HG02852 (cell line): Measurements from ENCODE around the gene CBARP.

Experiments
- ATAC-seq: cut with Tn5 transposase; IDR thresholded peaks from one replicate; pipeline ENCODE4 v1.9.1; 2021; ENCODE audit warnings: mild to moderate bottlenecking, moderate library complexity; ENCODE audit not compliant: unreplicated experiment

CBARP gene, protein sequence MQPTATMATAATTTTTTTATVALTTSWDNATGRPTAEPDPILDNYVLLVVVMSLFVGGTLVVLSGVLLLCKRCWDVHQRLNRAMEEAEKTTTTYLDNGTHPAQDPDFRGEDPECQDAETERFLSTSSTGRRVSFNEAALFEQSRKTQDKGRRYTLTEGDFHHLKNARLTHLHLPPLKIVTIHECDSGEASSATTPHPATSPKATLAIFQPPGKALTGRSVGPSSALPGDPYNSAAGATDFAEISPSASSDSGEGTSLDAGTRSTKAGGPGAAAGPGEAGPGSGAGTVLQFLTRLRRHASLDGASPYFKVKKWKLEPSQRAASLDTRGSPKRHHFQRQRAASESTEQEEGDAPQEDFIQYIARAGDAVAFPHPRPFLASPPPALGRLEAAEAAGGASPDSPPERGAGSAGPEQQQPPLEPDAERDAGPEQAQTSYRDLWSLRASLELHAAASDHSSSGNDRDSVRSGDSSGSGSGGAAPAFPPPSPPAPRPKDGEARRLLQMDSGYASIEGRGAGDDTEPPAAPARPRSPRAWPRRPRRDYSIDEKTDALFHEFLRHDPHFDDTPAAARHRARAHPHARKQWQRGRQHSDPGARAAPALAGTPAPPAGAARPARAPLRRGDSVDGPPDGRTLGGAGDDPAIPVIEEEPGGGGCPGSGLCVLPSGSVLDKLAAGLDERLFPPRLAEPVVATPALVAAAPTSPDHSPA

DNA sequence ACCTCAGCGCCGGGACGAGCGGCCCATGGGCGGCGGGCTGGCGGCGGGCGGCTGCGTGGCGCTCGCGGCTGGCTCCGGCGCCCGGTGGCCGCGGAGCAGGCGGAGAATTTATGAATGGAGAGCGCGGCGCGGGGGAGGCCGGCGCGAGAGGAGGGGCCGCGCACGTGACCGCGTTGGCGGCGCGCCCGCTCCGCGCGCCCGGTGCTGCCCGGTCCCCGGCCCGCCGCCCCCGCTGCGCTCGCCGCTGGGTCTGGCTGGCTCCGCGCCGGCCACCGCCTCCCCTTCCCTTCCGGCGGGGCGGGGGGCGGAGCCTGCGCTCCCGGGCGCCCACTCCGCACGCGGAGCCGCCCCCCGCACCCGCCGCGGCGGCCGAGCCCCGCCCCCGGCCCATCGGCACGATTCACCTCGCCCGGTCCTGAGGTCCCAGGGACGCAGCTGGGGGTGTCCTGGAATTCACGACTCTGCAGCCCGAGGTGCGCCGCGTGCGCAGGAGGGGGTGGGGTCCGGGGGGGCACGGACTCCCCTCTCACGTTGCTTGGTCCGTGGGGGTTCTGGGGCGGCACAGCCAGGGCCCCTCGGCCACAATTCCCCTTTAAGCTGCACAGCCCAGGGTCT is at the start of gene CBARP:
TSS of gene CBARP (minus strand) at position 252 of the 615 bp plus-strand sequence. CDS start 1,905 bp downstream, outside the sequence.
- ATAC-seq = no peak

DNA sequence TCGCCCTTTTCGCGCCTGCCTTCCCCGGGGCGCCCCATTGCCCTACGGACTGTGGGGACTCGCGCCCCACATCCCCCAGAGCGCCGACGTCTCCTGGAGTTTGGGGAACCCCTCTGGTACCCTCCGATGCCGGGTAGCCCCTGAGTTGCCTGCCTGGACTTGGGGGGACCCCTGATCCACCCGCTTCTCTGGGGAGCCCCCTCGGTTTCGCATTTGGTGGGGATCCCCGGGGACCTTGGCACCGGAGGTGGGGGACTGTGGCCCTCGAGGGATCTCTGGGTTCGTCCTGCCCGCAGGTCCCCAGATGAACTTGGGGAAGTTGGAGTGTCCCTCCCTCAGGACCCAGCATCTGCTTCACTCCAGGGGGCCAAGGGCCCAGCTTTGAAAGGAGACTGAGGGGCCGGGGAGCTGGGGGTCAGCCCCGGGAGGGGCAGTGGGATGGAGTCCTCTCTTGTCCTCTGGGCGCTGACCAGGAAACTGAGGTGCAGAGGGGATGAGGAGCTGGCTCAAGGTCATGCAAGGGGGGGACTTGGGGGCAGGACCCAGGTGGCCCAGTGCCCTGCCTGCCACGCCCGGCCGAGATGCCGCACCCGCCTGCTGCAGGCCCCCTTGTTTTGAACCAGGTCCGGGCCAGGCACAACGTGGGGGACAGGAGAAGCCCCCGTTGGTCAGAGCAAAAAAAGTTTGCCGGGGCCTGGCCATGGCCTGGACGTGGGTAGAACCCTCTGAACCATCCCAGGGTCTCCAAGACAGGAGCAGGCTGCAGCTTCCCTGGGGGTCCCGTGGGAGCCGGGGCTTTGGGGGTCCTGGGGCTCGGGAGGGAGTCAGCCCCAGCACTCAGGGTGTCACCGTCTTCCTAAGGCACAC is 48.9 kb upstream of the CBARP start:
- no peak for ATAC-seq

DNA sequence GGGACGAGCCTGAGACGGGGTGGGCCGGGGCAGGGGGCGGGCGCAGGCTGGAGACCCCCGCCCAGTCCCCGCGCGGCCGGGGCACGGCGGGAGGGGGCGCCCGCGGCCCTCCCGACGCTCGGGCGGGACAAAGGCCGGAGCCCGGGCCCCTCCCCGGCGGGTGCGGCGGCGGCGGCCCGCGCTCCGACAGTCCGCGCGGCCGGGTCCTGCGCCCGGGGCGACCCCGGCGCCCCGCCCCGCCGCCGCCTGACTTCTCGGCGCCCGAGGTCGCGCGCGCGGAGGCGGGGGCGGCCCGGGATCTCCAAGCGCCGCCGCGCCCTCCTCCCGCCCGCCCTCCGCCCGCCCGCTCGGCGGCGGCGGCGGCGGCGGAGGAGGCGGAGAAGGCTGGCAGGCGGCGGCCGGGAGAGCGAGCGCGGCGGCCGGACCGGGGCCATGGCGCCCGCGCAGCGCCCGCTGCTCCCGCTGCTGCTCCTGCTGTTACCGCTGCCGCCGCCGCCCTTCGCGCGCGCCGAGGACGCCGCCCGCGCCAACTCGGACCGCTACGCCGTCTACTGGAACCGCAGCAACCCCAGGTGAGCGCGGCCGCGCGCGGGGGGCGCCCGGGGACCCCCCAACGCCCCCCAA is 48.0 kb upstream of the CBARP start, which contains the start of gene EFNA2:
TSS of gene EFNA2 (plus strand) at position 137 of the 624 bp plus-strand sequence. CDS start at position 433, 296 bp downstream.
- ATAC-seq = no peak

DNA sequence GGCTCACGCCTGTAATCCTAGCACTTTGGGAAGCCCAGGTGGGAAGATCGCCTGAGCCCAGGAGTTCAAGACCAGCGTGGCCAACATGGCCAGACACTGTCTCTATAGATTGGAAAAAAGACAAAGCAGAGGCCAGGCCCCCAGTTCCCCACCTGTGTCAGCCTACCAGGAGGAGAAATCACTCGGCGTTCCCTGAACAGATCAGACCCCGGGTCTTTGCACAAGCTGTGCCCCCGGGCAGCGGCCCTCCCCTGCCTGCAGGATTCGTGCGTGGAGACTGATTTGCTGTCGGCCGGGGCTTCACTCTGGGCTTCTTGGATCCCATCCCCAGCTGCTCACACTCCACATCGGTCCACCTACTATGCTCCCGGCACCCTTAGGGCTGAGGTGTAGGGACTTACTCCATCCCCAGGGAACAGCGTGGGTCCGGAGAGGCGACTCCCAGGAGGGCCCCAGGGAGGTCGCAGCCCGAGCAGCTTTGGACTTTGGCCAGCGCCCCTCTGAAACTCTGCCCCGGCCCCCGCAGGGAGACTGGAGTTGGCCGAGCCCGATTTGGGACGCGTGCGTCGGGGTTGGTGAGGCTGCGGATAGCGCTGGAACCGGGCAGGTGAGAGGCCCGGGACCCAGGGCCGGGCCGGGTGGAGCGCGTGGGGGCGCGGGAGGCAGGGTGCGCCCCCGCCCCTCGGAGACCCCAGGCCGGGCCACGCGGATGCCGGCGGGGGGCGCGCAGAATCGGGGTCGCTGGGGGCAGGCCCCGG is 47.4 kb upstream of the CBARP start:
- no peak for ATAC-seq

DNA sequence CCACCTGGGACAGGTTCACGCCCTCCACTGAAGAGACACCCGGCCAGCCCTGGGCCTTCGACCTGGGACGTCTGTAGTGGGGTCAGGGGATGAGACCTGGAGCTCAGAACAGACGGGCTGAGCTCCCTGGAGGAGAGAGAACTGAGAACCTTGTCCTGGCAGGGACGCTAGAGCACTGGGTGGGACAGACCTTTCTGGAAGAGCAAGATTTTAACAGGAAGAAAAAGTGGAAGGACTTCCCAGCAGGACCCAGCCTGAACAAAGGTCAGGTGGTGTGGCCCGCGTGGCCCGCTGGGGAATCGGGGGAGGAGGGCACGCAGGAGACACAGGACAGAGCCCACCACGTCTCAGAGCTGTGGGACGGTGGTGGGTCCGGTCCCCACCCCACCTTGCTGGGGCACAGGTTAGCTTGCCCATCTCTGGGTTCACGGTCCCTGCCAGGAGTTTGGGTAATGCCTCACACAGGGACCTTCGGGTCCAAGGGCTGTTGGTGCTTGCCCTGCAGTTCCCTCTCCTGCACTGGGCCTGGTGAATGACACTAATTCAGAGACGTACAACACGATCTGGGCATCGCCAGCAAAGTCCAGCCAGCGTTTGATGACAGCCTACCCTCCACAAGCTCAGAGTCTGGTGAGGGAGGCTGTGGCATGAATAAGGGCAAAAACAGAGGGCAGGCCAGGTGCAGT is 46.6 kb upstream of the CBARP start:
- ATAC-seq = no peak

DNA sequence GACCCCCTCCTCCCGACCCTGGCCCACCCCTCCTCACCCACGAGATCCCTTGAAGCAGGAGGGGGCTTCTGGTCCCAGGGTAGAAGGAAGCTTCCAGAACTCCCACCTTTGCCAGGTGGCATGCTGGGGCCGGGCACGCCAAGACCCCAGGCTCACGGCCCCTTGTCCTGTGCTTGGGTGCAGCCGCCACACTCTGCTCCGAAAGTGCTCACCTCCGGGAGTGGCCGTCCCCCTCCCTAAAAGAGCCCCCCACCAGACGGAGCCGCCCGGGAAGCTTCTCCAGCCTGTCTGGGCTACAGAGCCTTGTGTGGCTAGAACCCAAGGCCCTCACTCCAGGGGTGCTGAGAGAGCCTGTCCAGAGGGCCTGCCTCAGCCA is 46.1 kb upstream of the CBARP start:
- ATAC-seq = no peak

DNA sequence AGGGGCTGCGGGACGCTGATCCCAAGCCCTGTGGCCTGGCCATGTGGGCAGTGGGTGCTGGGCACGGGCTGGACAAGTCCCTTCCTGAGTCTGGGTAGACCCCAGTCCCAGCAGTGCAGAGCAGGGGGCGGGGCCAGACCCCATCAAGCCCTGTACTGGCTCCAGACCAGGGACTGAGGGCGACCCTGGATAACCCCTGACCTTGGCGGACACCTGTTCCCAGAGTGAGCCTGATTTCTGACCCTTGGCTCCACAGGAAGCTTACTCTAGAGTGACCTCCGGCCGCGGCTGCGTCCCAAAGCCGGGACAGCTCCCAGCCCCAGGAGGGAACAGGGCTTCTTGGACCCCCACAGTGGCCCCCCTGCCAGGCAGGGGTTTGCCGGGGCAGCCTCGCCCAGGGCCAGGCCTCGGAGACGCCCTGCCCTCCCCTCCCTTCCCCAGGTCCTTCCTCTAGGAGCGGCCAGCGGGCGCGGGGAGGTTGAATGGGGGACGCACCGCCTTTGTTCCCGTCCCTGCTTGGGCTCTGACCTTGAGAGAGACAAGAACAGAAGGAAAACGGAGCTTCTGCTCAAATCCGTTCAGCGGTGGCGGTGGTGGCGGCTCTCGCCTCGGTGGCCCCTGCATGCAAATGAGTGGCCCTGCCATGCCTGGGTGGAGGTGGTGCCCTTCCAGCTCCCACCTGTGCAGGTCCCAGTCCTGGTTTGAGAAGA is 45.6 kb upstream of the CBARP start:
- ATAC-seq = no peak

DNA sequence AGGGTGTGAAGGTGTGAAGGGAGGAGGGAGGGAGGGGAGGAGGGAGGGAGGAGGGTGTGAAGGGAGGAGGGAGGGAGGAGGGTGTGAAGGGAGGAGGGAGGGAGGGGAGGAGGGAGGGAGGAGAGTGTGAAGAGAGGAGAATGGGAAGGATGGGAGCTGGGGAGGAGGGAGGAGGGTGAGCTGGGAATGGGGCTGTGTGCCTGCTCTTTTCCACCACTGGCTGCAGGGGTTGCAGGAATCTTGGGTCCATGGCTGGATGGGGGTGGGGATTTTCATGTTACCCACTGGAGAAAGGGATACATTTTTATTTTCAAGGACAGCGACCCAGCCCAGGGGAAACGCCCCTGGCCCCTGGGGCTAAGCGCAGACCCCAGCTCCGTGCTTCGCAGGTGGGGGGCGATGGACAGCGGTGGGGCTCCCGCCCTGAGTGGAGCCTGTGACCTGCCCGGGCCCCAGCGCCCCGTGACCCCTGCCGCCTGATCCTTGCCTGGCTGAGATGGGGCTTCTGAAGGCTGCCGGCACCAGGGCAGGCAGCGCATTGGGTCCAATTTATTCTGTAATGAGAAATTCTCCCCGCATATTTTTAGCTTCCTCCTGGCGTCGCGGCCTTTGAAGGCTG is 44.9 kb upstream of the CBARP start:
- no peak for ATAC-seq

DNA sequence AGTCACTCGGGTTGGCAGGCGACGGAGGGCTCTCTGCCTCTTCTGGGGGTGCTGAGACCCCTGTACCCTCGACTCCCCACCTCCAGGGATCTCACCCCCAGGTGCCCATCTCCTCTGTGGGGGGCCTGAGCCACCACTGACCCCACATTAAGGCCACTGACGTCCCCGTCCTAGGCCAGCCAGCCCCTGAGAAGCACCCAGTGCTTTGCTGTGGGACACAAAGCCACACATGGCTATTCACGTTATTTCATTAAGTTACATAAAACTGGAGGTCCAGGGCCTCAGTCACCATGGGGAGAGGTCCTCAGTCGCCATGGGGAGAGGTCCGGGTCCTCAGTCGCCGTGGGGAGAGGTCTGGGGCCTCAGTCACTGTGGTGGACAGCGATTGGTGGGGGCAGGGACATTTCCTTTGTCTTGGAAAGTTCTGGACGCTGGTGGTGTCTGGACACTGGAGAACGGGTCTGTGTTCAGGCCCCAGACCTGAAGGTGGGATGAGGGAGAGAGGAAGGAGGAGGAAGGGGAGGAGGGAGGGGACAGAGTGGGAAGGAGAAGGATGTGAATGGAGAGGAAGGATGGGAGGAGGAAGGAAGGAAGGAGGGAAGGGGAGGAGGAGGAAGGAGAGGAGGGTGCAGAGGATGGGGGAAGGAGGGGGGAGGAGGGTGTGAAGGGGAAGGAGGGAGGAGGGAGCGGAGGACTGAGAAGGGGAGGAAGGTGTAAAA is 43.9 kb upstream of the CBARP start:
- no peak for ATAC-seq

DNA sequence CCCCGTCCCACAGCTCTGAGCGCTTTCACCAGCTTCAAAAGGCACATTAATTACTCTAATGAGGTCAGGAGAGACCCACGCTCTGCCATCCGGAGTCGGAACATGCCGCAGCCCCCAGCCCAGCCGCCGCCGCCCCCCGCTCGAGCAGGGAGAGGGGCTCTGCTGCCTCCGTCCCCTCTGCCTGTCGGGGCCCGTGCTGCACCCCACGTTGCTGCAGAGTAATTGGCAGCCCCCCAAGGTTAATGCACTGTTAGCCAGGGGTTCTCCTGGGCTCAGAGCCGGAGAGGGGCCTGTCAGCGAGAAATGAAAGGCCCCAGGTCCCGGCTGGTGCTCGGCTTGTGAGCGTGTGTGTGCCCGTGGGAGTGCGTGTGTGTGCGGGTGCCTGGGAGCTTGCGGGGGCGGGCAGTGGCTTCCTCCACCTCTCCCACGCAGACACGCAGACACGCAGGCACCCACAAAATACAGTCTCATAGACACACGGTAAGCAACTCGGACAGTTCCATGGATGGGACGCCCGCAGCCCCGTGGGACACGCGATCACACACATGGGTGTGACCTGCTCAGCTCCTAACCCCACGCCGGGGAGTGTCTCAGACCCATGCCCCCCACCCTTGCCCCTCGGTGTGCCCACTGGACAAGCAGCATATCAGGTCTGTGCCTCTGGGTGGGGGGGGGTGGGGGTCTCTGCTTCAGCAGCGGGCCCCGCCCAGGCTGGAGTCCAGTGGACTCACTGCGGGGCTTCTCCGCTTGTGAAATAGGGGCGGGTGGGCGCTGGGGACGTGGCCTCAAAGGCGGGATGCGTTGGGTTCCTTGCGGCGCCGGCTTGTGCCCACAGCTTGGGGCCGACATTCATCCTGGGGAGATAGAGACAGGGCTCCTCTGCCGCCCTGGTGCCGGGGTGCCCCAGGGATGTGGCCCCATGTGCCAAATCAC is 43.1 kb upstream of the CBARP start:
- ATAC-seq = no peak

DNA sequence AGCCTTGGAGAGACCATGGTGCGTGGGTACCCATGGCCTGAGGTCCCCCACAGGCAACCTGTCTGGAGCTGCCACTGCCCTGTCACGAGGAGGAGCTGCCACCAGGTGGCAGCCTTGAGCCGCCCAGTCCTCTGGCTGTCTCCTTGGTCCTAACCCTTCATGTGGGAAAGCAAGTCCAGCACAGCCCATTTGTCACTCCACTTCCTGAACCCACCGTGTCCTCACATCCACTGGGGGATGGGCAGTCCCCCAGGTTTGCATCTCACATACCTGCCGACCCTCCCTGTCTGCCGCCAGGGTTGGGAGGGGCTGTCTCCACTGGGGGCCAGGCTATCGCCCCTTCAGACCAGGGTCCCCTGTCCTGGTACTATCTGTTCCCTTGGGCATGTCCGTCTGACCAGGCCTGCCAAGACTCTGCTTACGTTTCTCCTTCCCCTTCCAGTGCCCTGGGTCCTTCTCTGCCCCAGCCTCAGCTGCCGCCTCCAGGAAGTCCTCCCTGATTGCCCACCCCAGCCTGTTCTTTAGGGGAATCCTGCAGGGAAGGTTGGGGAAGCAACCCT is 42.1 kb upstream of the CBARP start:
- no peak for ATAC-seq

DNA sequence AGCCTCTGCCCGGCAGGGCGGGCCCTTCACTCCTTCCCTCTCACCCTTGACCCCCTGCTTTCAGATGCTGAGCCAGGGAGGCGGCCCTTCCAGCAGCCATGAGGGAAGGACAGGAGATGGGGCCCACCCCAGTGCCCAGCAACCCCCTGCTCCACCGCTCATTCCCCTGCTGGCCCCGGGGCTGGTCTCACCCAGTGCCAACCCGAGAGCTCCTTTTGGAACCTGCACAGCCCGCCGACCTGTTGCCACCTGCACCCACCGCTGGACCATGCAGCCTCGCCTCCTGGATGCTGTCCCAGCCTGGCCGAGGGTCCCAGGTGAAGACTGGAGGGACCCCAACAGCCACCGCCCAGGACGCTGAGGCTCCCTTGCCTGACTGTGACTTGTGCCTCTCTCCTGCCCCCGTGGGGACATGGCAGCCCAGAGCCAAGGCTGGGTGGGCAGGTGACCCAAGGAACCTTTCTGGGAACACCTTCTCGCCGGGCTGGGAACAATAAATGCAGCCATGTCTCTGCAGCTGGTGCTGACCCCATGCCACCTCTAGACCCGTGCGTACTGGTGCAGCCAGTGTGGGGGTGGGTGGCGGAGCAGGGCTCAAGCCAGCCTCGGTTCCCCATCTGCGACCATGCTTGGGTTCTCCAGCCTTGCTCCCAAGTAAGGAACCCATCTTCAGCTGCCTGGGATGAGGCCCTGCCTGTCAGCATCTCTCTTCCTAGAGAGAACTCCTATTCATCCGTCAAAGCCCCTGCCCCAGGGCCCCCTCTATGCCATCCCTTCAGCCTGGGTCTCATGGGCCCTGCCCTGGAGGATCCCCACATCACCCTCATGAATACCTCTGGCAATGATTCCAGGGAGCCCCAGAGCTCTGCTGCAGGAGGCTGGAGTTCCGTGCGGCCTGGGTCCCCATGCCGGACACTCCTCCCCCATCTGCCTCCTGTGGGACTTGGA is 41.2 kb upstream of the CBARP start:
- ATAC-seq = no peak

DNA sequence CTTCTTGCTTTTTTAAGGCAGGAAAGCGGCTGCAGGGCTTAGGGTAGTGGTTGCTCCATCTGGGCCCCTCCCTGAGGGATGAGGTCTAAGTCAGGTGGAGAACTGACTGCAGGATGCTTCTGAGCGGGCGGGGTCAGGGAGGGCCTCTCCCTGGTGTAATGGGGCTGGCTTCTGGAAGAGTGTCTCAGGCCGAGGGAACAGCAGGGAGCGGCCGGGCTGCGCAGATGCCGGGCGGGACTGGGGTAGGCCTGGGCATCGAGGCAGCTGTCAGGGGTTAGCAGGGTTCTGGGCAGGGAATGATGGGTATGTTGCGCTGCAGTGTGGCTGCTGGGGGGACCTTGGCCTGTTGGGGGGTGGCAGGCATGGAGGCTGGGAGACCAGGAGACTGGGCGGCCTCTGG is 40.3 kb upstream of the CBARP start:
- ATAC-seq = no peak

DNA sequence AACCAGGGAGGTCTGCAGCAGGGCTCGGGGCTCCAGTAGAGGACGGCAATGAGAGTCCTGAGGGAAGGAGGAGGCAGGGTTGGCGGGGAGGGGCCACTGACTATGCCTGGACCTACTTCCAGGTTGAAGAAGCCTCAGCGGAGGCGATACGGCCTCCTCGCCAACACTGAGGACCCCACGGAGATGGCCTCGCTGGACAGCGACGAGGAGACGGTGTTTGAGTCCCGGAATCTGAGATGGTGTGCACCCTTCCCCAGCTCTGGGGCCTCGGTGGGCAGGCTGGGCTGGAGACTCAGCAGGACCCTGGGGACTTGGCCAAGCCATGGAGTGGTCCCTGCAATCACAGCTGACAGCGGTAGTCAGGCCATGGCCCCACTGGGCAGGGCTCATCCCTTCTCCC is 39.3 kb upstream of the CBARP start:
- no peak for ATAC-seq

DNA sequence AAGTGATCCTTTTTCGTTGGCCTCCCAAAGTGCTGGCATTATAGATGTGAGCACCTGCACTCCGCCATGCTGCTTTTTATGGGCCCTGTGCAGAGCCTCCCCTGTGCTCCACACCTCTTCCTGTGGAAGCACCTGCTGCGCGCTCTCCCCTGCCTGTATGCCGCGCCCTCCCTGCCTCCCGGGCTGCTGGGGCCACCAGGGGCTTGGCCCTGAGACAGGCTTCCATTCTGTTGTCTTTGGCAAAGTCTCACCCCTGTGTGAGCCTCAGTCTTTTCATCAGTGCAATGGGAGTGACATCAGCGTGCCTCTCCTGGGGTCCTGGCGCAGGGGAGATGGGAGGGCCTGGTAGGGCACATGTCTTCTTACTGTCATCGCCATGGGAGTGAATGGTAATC is 38.8 kb upstream of the CBARP start:
- ATAC-seq = no peak
